ENCODE measurements around the gene HABP2. TPM values are rescaled to one million over a fixed set of nuclear protein-coding genes. Genes with fewer than 3 reads are reported as not detected.

The HABP2 gene
- total and polyA plus RNA-seq, 2 experiments from 2014 or later = not detected

DNA sequence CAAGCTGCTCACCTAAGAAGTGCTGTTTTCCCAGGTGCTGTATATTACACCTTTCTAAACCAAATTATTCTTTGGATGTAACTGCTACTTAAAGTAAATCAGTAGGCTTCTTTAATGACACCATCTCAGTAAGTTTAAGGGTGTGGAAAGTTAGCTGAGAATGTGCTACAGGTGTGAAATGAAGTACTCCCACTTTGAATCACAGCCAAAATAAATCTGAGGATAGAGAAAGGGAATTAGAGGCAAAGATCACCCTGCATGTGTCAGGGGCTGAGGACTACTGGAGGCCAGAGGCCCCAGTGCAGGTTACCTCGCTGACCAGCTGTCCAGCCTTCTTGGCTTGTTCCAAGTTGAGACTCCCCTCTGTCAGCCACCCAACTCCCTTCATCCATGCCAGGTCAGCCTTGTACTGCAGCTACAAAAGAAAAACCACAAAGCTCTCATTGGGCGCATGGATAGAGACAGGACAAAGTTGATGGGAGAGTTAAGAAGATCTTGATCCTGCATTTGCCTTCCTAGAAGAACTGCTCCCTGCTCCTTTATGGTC is 75.8 kb downstream of the HABP2 start:
- H3K27ac ChIP-seq (ENCODE audit: low read depth) = no peak overlapping the region
- H3K4me2 ChIP-seq = no peak overlapping the region
- TF ChIP-seq ZNF114 (CRISPR knock-in tag; IDR thresholded peaks at IDR 0.05) (no peak), POLR2AphosphoS5 (IDR thresholded peaks at IDR 0.05; ENCODE audit: low read depth) (no peak), JUNB (IDR thresholded peaks at IDR 0.05; ENCODE audit: unreplicated experiment) (no peak), NANOG (IDR thresholded peaks at IDR 0.05; ENCODE audit: borderline replicate concordance) (no peak)
- TF ChIP-seq, protein P1, sequence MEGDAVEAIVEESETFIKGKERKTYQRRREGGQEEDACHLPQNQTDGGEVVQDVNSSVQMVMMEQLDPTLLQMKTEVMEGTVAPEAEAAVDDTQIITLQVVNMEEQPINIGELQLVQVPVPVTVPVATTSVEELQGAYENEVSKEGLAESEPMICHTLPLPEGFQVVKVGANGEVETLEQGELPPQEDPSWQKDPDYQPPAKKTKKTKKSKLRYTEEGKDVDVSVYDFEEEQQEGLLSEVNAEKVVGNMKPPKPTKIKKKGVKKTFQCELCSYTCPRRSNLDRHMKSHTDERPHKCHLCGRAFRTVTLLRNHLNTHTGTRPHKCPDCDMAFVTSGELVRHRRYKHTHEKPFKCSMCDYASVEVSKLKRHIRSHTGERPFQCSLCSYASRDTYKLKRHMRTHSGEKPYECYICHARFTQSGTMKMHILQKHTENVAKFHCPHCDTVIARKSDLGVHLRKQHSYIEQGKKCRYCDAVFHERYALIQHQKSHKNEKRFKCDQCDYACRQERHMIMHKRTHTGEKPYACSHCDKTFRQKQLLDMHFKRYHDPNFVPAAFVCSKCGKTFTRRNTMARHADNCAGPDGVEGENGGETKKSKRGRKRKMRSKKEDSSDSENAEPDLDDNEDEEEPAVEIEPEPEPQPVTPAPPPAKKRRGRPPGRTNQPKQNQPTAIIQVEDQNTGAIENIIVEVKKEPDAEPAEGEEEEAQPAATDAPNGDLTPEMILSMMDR (conservative IDR thresholded peaks at IDR 0.05; ENCODE audit: low read depth in 2 of 2) = no peak
- TF ChIP-seq, protein P2, sequence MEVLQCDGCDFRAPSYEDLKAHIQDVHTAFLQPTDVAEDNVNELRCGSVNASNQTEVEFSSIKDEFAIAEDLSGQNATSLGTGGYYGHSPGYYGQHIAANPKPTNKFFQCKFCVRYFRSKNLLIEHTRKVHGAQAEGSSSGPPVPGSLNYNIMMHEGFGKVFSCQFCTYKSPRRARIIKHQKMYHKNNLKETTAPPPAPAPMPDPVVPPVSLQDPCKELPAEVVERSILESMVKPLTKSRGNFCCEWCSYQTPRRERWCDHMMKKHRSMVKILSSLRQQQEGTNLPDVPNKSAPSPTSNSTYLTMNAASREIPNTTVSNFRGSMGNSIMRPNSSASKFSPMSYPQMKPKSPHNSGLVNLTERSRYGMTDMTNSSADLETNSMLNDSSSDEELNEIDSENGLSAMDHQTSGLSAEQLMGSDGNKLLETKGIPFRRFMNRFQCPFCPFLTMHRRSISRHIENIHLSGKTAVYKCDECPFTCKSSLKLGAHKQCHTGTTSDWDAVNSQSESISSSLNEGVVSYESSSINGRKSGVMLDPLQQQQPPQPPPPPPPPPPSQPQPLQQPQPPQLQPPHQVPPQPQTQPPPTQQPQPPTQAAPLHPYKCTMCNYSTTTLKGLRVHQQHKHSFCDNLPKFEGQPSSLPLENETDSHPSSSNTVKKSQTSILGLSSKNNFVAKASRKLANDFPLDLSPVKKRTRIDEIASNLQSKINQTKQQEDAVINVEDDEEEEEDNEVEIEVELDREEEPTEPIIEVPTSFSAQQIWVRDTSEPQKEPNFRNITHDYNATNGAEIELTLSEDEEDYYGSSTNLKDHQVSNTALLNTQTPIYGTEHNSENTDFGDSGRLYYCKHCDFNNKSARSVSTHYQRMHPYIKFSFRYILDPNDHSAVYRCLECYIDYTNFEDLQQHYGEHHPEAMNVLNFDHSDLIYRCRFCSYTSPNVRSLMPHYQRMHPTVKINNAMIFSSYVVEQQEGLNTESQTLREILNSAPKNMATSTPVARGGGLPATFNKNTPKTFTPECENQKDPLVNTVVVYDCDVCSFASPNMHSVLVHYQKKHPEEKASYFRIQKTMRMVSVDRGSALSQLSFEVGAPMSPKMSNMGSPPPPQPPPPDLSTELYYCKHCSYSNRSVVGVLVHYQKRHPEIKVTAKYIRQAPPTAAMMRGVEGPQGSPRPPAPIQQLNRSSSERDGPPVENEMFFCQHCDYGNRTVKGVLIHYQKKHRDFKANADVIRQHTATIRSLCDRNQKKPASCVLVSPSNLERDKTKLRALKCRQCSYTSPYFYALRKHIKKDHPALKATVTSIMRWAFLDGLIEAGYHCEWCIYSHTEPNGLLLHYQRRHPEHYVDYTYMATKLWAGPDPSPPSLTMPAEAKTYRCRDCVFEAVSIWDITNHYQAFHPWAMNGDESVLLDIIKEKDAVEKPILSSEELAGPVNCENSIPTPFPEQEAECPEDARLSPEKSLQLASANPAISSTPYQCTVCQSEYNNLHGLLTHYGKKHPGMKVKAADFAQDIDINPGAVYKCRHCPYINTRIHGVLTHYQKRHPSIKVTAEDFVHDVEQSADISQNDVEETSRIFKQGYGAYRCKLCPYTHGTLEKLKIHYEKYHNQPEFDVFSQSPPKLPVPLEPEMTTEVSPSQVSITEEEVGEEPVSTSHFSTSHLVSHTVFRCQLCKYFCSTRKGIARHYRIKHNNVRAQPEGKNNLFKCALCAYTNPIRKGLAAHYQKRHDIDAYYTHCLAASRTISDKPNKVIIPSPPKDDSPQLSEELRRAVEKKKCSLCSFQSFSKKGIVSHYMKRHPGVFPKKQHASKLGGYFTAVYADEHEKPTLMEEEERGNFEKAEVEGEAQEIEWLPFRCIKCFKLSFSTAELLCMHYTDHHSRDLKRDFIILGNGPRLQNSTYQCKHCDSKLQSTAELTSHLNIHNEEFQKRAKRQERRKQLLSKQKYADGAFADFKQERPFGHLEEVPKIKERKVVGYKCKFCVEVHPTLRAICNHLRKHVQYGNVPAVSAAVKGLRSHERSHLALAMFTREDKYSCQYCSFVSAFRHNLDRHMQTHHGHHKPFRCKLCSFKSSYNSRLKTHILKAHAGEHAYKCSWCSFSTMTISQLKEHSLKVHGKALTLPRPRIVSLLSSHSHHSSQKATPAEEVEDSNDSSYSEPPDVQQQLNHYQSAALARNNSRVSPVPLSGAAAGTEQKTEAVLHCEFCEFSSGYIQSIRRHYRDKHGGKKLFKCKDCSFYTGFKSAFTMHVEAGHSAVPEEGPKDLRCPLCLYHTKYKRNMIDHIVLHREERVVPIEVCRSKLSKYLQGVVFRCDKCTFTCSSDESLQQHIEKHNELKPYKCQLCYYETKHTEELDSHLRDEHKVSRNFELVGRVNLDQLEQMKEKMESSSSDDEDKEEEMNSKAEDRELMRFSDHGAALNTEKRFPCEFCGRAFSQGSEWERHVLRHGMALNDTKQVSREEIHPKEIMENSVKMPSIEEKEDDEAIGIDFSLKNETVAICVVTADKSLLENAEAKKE (CRISPR knock-in tag; IDR thresholded peaks at IDR 0.05) = no peak
- TF ChIP-seq, protein P3, sequence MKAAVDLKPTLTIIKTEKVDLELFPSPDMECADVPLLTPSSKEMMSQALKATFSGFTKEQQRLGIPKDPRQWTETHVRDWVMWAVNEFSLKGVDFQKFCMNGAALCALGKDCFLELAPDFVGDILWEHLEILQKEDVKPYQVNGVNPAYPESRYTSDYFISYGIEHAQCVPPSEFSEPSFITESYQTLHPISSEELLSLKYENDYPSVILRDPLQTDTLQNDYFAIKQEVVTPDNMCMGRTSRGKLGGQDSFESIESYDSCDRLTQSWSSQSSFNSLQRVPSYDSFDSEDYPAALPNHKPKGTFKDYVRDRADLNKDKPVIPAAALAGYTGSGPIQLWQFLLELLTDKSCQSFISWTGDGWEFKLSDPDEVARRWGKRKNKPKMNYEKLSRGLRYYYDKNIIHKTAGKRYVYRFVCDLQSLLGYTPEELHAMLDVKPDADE (IDR thresholded peaks at IDR 0.05) = no peak
- no peaks in the 10 kb centered on the region for H4K20me1 ChIP-seq (replicated peaks; ENCODE audit: insufficient read depth)
- no peaks in the 10 kb centered on the region for H3K27me3 ChIP-seq (ENCODE audit: insufficient read depth)
- H3K27ac Mint-ChIP-seq = no peak overlapping the region
- no peak overlapping the region for H2AFZ ChIP-seq
- no peak for DNase-seq (ENCODE audit: low spot score)
- H3F3A ChIP-seq (replicated peaks; ENCODE audit: low read depth) = no peaks in the 10 kb centered on the region
- no peaks in the 10 kb centered on the region for H3K4me1 ChIP-seq (ENCODE audit: insufficient read depth)
- no peak for ATAC-seq
- no peaks in the 10 kb centered on the region for H3K36me3 Mint-ChIP-seq (ENCODE audit: low read depth)
- H3K36me3 ChIP-seq (ENCODE audit: insufficient read depth) = no peaks in the 10 kb centered on the region; the same call in 1 of the 2 replicates
- H3K4me3 Mint-ChIP-seq = no peak overlapping the region
- H3K9me3 Mint-ChIP-seq = peaks cover 2% of the 10 kb centered on the region; the same call in 1 of the 3 replicates
- peaks cover 12% of the 10 kb centered on the region; the same call in 2 of the 3 replicates for H3K4me1 Mint-ChIP-seq
- no peaks in the 10 kb centered on the region for H3K27me3 Mint-ChIP-seq (ENCODE audit: insufficient read depth, low read depth, poor library complexity)
- no peaks in the 10 kb centered on the region for H3K79me2 ChIP-seq (replicated peaks; ENCODE audit: insufficient read depth)
- H3K4me3 ChIP-seq = no peak overlapping the region
- H3K9me2 ChIP-seq (ENCODE audit: insufficient read depth) = no peaks in the 10 kb centered on the region

All from GM23338 (cell line).